GM19099 (cell line): ENCODE measurements around the gene CAPN9.

Experiments used
- POLR2A ChIP-seq: IDR thresholded peaks from 3 replicates; pipeline ENCODE4 v1.6.1; 2011; ENCODE audit warnings: low read depth; ENCODE audit not compliant: insufficient read length; ENCODE audit errors: extremely low read depth

Gene CAPN9

GRCh38 chr1:230822092-230822581 lies 74.9 kb downstream of the CAPN9 start:
- no peak for TF ChIP-seq POLR2A

GRCh38 chr1:230823426-230823825 lies 76.2 kb downstream of the CAPN9 start:
- TF ChIP-seq POLR2A = no peak

GRCh38 chr1:230823931-230824381 lies 76.8 kb downstream of the CAPN9 start:
- no peak for TF ChIP-seq POLR2A

GRCh38 chr1:230824551-230824918 lies 77.3 kb downstream of the CAPN9 start:
- TF ChIP-seq POLR2A = no peak

GRCh38 chr1:230824919-230825721 lies 77.9 kb downstream of the CAPN9 start:
- TF ChIP-seq POLR2A = no peak

- TF ChIP-seq POLR2A = no peak
Measured at GRCh38 chr1:230825761-230826160, 78.6 kb downstream of the CAPN9 start.

GRCh38 chr1:230826166-230826875 lies 79.1 kb downstream of the CAPN9 start:
- no peak for TF ChIP-seq POLR2A

GRCh38 chr1:230827081-230827681 lies 80.0 kb downstream of the CAPN9 start:
- no peak for TF ChIP-seq POLR2A

GRCh38 chr1:230827801-230828200 lies 80.6 kb downstream of the CAPN9 start:
- no peak for TF ChIP-seq POLR2A

GRCh38 chr1:230828421-230828820 lies 81.2 kb downstream of the CAPN9 start:
- TF ChIP-seq POLR2A = no peak

- no peak for TF ChIP-seq POLR2A
Measured at GRCh38 chr1:230831771-230832170, 84.6 kb downstream of the CAPN9 start.

GRCh38 chr1:230832476-230832875 lies 85.3 kb downstream of the CAPN9 start:
- no peak for TF ChIP-seq POLR2A

GRCh38 chr1:230833511-230833910 lies 86.3 kb downstream of the CAPN9 start:
- TF ChIP-seq POLR2A = no peak

GRCh38 chr1:230834292-230834691 lies 87.1 kb downstream of the CAPN9 start:
- no peak for TF ChIP-seq POLR2A

- TF ChIP-seq POLR2A = no peak
Measured at GRCh38 chr1:230836347-230836746, 89.2 kb downstream of the CAPN9 start.

GRCh38 chr1:230836793-230837192 lies 89.6 kb downstream of the CAPN9 start:
- no peak for TF ChIP-seq POLR2A

- TF ChIP-seq POLR2A = no peak
Measured at GRCh38 chr1:230839173-230839572, 92.0 kb downstream of the CAPN9 start.

GRCh38 chr1:230842801-230843200 lies 95.6 kb downstream of the CAPN9 start:
- no peak for TF ChIP-seq POLR2A
